Measurements from ENCODE around the gene ABI2.

DNA sequence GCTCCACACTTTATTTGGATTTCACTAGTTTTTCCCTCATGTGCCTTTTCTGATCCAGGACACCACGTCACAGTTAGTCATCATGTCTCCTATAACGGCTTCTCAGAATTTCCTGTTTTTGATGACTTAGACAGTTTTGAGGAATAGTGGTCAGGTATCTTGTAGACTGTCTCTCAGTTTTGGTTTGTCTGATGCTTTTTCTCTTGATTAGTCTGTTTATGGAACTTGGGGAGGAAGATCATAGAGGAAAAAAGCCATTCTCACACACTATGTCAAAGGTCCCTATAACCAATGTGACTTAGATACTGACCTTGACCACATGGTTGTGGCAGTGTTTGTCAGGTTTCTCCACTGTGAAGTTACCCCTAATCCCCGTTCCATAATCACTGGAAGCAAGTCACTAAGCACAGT is 117.9 kb downstream of the ABI2 start:
- TF ChIP-seq, protein P1, sequence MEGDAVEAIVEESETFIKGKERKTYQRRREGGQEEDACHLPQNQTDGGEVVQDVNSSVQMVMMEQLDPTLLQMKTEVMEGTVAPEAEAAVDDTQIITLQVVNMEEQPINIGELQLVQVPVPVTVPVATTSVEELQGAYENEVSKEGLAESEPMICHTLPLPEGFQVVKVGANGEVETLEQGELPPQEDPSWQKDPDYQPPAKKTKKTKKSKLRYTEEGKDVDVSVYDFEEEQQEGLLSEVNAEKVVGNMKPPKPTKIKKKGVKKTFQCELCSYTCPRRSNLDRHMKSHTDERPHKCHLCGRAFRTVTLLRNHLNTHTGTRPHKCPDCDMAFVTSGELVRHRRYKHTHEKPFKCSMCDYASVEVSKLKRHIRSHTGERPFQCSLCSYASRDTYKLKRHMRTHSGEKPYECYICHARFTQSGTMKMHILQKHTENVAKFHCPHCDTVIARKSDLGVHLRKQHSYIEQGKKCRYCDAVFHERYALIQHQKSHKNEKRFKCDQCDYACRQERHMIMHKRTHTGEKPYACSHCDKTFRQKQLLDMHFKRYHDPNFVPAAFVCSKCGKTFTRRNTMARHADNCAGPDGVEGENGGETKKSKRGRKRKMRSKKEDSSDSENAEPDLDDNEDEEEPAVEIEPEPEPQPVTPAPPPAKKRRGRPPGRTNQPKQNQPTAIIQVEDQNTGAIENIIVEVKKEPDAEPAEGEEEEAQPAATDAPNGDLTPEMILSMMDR (IDR thresholded peaks at IDR 0.05), result no peak
- TF ChIP-seq POLR2A (IDR thresholded peaks at IDR 0.05) (no peak), POLR2AphosphoS5 (IDR thresholded peaks at IDR 0.05) (no peak)
